H9 (cell line): ENCODE measurements around the gene PRLHR. TPM values are rescaled to one million over a fixed set of nuclear protein-coding genes. Genes with fewer than 3 reads are reported as not detected.

ENCODE experiments used
- DNase-seq: peaks from one replicate; pipeline ENCODE4 v3.0.0-alpha.2; 2017
- H2AFZ ChIP-seq: one replicate; pipeline ENCODE4 v1.6.1; 2013; ENCODE audit warnings: mild to moderate bottlenecking, low read length, control low read depth, moderate library complexity
- H2AK5ac ChIP-seq: 2 replicates; pipeline ENCODE4 v1.6.1; 2013; ENCODE audit warnings: low read length, control low read depth, mixed read lengths; ENCODE audit not compliant: insufficient read length
- H2BK120ac ChIP-seq: one replicate; pipeline ENCODE4 v1.6.1; 2013; ENCODE audit warnings: low read depth, mild to moderate bottlenecking, low read length, control low read depth, inconsistent platforms; ENCODE audit not compliant: poor library complexity, severe bottlenecking
- H2BK12ac ChIP-seq: 2 replicates; pipeline ENCODE4 v1.6.1; 2013; ENCODE audit warnings: low read length, control low read depth, mixed read lengths, low read depth; ENCODE audit not compliant: insufficient read length
- H2BK15ac ChIP-seq: 2 replicates; pipeline ENCODE4 v1.6.1; 2013; ENCODE audit warnings: low read depth, low read length, control low read depth
- H2BK20ac ChIP-seq: one replicate; pipeline ENCODE4 v1.6.1; 2013; ENCODE audit warnings: low read depth, mild to moderate bottlenecking, low read length, control low read depth, inconsistent platforms; ENCODE audit not compliant: poor library complexity, severe bottlenecking
- H2BK5ac ChIP-seq: 2 replicates; pipeline ENCODE4 v1.6.1; 2013; ENCODE audit warnings: low read length, control low read depth, mixed read lengths; ENCODE audit not compliant: insufficient read length
- H3K14ac ChIP-seq: 2 replicates; pipeline ENCODE4 v1.6.1; 2013; ENCODE audit warnings: low read length, control low read depth; ENCODE audit not compliant: insufficient read depth
- H3K18ac ChIP-seq: 2 replicates; pipeline ENCODE4 v1.6.1; 2013; ENCODE audit warnings: low read depth, mild to moderate bottlenecking, mixed read lengths, low read length, control low read depth; ENCODE audit not compliant: insufficient read length
- H3K23ac ChIP-seq: 2 replicates; pipeline ENCODE4 v1.6.1; 2013; ENCODE audit warnings: low read length, control low read depth, mixed read lengths, low read depth; ENCODE audit not compliant: insufficient read length
- H3K23me2 ChIP-seq: 2 replicates; pipeline ENCODE4 v1.6.1; 2013; ENCODE audit warnings: low read depth, mild to moderate bottlenecking, mixed read lengths, low read length, control low read depth; ENCODE audit not compliant: insufficient read length, poor library complexity, severe bottlenecking
- H3K27ac ChIP-seq: 2 replicates; pipeline ENCODE4 v1.5.1; 2013; ENCODE audit warnings: low read length, control low read depth, mixed read lengths, low read depth; ENCODE audit not compliant: insufficient read length
- H3K27me3 ChIP-seq: 2 replicates; pipeline ENCODE4 v1.6.1; 2013; ENCODE audit warnings: low read length, control low read depth, inconsistent platforms; ENCODE audit not compliant: insufficient read depth
- H3K4ac ChIP-seq: 2 replicates; pipeline ENCODE4 v1.6.1; 2013; ENCODE audit warnings: low read depth, mild to moderate bottlenecking, control low read depth, inconsistent platforms, low read length, moderate library complexity
- H3K4me1 ChIP-seq: 2 replicates; pipeline ENCODE4 v1.6.1; 2013; ENCODE audit warnings: low read length, control low read depth, inconsistent platforms; ENCODE audit not compliant: insufficient read depth
- H3K4me2 ChIP-seq: 2 replicates; pipeline ENCODE4 v1.6.1; 2013; ENCODE audit warnings: low read length, control low read depth, mixed read lengths; ENCODE audit not compliant: insufficient read length, insufficient read depth
- H3K56ac ChIP-seq: 2 replicates; pipeline ENCODE4 v1.6.1; 2013; ENCODE audit warnings: low read depth, mild to moderate bottlenecking, mixed read lengths, low read length, control low read depth; ENCODE audit not compliant: insufficient read length
- H3K79me1 ChIP-seq: 2 replicates; pipeline ENCODE4 v1.6.1; 2013; ENCODE audit warnings: low read depth, mild to moderate bottlenecking, moderate library complexity, low read length, control low read depth, inconsistent platforms; ENCODE audit not compliant: insufficient read depth, poor library complexity, severe bottlenecking
- H3K79me2 ChIP-seq: 2 replicates; pipeline ENCODE4 v1.6.1; 2013; ENCODE audit warnings: low read length, control low read depth, inconsistent platforms; ENCODE audit not compliant: insufficient read depth
- H3K9ac ChIP-seq: 2 replicates; pipeline ENCODE4 v1.6.1; 2013; ENCODE audit warnings: low read length, control low read depth, mixed read lengths; ENCODE audit not compliant: insufficient read length; ENCODE audit errors: extremely low read depth
- H3K9me3 ChIP-seq: one replicate; pipeline ENCODE4 v1.6.1; 2013; ENCODE audit warnings: low read depth, low read length, inconsistent platforms; ENCODE audit not compliant: control insufficient read depth
- H3T11ph ChIP-seq: one replicate; pipeline ENCODE4 v1.6.1; 2013; ENCODE audit warnings: mild to moderate bottlenecking, low read length, control low read depth, inconsistent platforms
- H4K20me1 ChIP-seq: one replicate; pipeline ENCODE4 v1.6.1; 2013; ENCODE audit not compliant: control insufficient read depth, insufficient read length, insufficient read depth
- H4K5ac ChIP-seq: 2 replicates; pipeline ENCODE4 v1.6.1; 2013; ENCODE audit warnings: low read depth, mild to moderate bottlenecking, mixed read lengths, low read length, control low read depth; ENCODE audit not compliant: insufficient read length
- H4K8ac ChIP-seq: replicated peaks from 2 replicates; pipeline ENCODE4 v1.6.1; 2013; ENCODE audit warnings: low read length, control low read depth, mixed read lengths, low read depth; ENCODE audit not compliant: insufficient read length
- H4K91ac ChIP-seq: 2 replicates; pipeline ENCODE4 v1.6.1; 2013; ENCODE audit warnings: low read depth, mild to moderate bottlenecking, moderate library complexity, mixed read lengths, low read length, control low read depth; ENCODE audit not compliant: insufficient read length
- H3K27ac Mint-ChIP-seq, 3 experiments: 2 replicates in 2 of 3; 3 replicates in 1 of 3; pipeline ENCODE4 v1.8.0; 2020 to 2021; ENCODE audit warnings: mixed read lengths in 3 of 3, mild to moderate bottlenecking in 1 of 3, moderate library complexity in 1 of 3
- H3K27me3 Mint-ChIP-seq: 2 replicates; pipeline ENCODE4 v1.8.0; 2021; ENCODE audit warnings: low read depth, mild to moderate bottlenecking, moderate library complexity, mixed read lengths
- H3K36me3 Mint-ChIP-seq, 3 experiments: 2 replicates in 2 of 3; 3 replicates in 1 of 3; pipeline ENCODE4 v1.8.0; 2020 to 2021; ENCODE audit warnings: low read depth in 3 of 3, mixed read lengths in 3 of 3; ENCODE audit not compliant: insufficient read depth in 1 of 3
- H3K4me1 Mint-ChIP-seq, 2 experiments: 2 replicates each; pipeline ENCODE4 v1.8.0; 2020; ENCODE audit warnings: mixed read lengths in 2 of 2
- H3K4me3 Mint-ChIP-seq, 2 experiments: 2 replicates in 1 of 2; 3 replicates in 1 of 2; pipeline ENCODE4 v1.8.0; 2020 to 2021; ENCODE audit warnings: mild to moderate bottlenecking in 2 of 2, mixed read lengths in 2 of 2, moderate library complexity in 1 of 2
- H3K9me3 Mint-ChIP-seq, 2 experiments: 2 replicates in 1 of 2; 3 replicates in 1 of 2; pipeline ENCODE4 v1.8.0; 2020; ENCODE audit warnings: mild to moderate bottlenecking in 2 of 2, mixed read lengths in 2 of 2, moderate library complexity in 1 of 2
- CTCF ChIP-seq: fragments of 200-600 bp; sonication (generic); conservative IDR thresholded peaks from 3 replicates; pipeline ENCODE4 v1.8.0; 2021; ENCODE audit warnings: antibody characterized with exemption, mild to moderate bottlenecking
- WGBS: extraction: QIAGEN DNeasy Blood & Tissue Kit; methylation state at CpG from one replicate; pipeline ENCODE4 v1.1.7; 2013; ENCODE audit warnings: missing lambda C conversion rate, low lambda C conversion rate, mixed read lengths; ENCODE audit not compliant: insufficient read length; ENCODE audit errors: extremely low coverage; 5-methylcytosine and 5-hydroxymethylcytosine counted together
- total RNA-seq: library from RNA; stranded (reverse); gene quantifications from 2 replicates; pipeline ENCODE4 v1.2.1, GENCODE V29; 2021

The PRLHR gene
- total RNA-seq, 1 experiment from 2014 or later, result not detected

GRCh38 chr10:118567701-118568248 lies 27.7 kb downstream of the PRLHR start:
- Histone ChIP-seq H4K91ac (no peak overlapping the region), H3K9me3 (no peaks in the 10 kb centered on the region), H3K14ac (no peak overlapping the region), H4K5ac (no peak overlapping the region), H3K23ac (no peak overlapping the region), H3K4ac (no peak overlapping the region), H4K20me1 (no peaks in the 10 kb centered on the region), H3K27me3 (no peaks in the 10 kb centered on the region), H3K56ac (no peak overlapping the region), H3K4me1 (no peaks in the 10 kb centered on the region), H3K79me2 (no peaks in the 10 kb centered on the region), H3K4me2 (no peak overlapping the region), H3T11ph (no peak overlapping the region), H2BK5ac (no peak overlapping the region), H2AK5ac (no peak overlapping the region), H2BK12ac (no peak overlapping the region), H3K9ac (no peak overlapping the region), H2BK20ac (no peak overlapping the region), H4K8ac (no peak overlapping the region), H3K27ac (no peak overlapping the region), H3K79me1 (no peaks in the 10 kb centered on the region), H2AFZ (no peak overlapping the region), H3K18ac (no peak overlapping the region), H3K23me2 (no peaks in the 10 kb centered on the region), H2BK15ac (no peak overlapping the region), H2BK120ac (no peak overlapping the region)
- H3K27me3 Mint-ChIP-seq, result no peaks in the 10 kb centered on the region; the same call in 1 of the 2 replicates
- WGBS, result no CpG with 5 or more reads among the region's 11 CpGs
- peaks cover 5 to 7% of the 10 kb centered on the region in 2 experiments; a peak in 3 of 4 replicates for H3K4me1 Mint-ChIP-seq
- TF ChIP-seq CTCF, result no peak
- no peaks in the 10 kb centered on the region; a peak in 1 of 5 replicates for H3K9me3 Mint-ChIP-seq
- no peak for DNase-seq
- H3K36me3 Mint-ChIP-seq, result peaks cover 0 to 2% (median 0%) of the 10 kb centered on the region in 3 experiments; a peak in 2 of 7 replicates
- no peak overlapping the region; a peak in 1 of 5 replicates for H3K4me3 Mint-ChIP-seq
- H3K27ac Mint-ChIP-seq, result no peak overlapping the region
